ENCODE measurements around the gene TOMM40. TPM values are rescaled to one million over a fixed set of nuclear protein-coding genes. Genes with fewer than 3 reads are reported as not detected.

The TOMM40 gene
- total and polyA plus RNA-seq, 2 experiments from 2014 or later, result 52.9 to 54.6 TPM

- no peaks in the 10 kb centered on the region for H3K9me2 ChIP-seq (ENCODE audit: insufficient read depth)
- no peak overlapping the region for H3K4me3 ChIP-seq
- no peak overlapping the region for H3K9ac ChIP-seq
- no peak for DNase-seq
- no peak overlapping the region for H3K27ac ChIP-seq
- no peaks in the 10 kb centered on the region for H3K9me3 ChIP-seq (ENCODE audit: low read depth)
- H4K20me1 ChIP-seq (ENCODE audit: insufficient read depth), result no peaks in the 10 kb centered on the region
- in situ Hi-C loops (cut with MboI), result no loop called here
- H3F3A ChIP-seq (ENCODE audit: insufficient read depth), result no peaks in the 10 kb centered on the region
- no peaks in the 10 kb centered on the region for H3K36me3 ChIP-seq (ENCODE audit: low read depth)
- TF ChIP-seq EZH2 (IDR thresholded peaks at IDR 0.05; ENCODE audit: insufficient read depth, poor library complexity, severe bottlenecking) (no peak), EZH2phosphoT487 (IDR thresholded peaks at IDR 0.05; ENCODE audit: insufficient read depth, low read depth) (no peak)
- WGBS, 2 experiments (ENCODE audit: low coverage in 1 of 2, low lambda C conversion rate in 2 of 2, missing lambda C conversion rate in 2 of 2), result 83 to 89% methylated on average over 4 of the region's 4 CpGs
- no peaks in the 10 kb centered on the region for H3K79me2 ChIP-seq (ENCODE audit: insufficient read depth)
- no peaks in the 10 kb centered on the region for H3K27me3 ChIP-seq (replicated peaks; ENCODE audit: insufficient read depth)
- peaks cover 3% of the 10 kb centered on the region; the same call in 1 of the 2 replicates for H3K4me1 ChIP-seq (ENCODE audit: insufficient read depth)
- no peak overlapping the region for H3K4me2 ChIP-seq (ENCODE audit: unreplicated experiment)
- no peak overlapping the region for H2AFZ ChIP-seq
These were observed 40.5 kb downstream of the TOMM40 start for GRCh38 chr19:44931541-44931940.

GRCh38 chr19:44939668-44940067 is 48.6 kb downstream of the TOMM40 start:
- H3K27me3 ChIP-seq (replicated peaks; ENCODE audit: insufficient read depth), result no peaks in the 10 kb centered on the region
- in situ Hi-C loops (cut with MboI), result no loop called here
- no peak overlapping the region for H3K4me2 ChIP-seq (ENCODE audit: unreplicated experiment)
- H3K9ac ChIP-seq, result no peak overlapping the region
- no peaks in the 10 kb centered on the region for H4K20me1 ChIP-seq (ENCODE audit: insufficient read depth)
- H3K79me2 ChIP-seq (ENCODE audit: insufficient read depth), result no peaks in the 10 kb centered on the region
- no peak overlapping the region for H3K4me3 ChIP-seq
- no peak overlapping the region for H3K27ac ChIP-seq
- no peak overlapping the region for H2AFZ ChIP-seq
- peaks cover 5% of the 10 kb centered on the region; the same call in 1 of the 2 replicates for H3K4me1 ChIP-seq (ENCODE audit: insufficient read depth)
- DNase-seq, result no peak
- TF ChIP-seq EZH2phosphoT487 (IDR thresholded peaks at IDR 0.05; ENCODE audit: insufficient read depth, low read depth) (no peak), EZH2 (IDR thresholded peaks at IDR 0.05; ENCODE audit: insufficient read depth, poor library complexity, severe bottlenecking) (no peak)
- H3F3A ChIP-seq (ENCODE audit: insufficient read depth), result no peaks in the 10 kb centered on the region
- no peaks in the 10 kb centered on the region for H3K9me3 ChIP-seq (ENCODE audit: low read depth)
- 72 to 73% methylated on average over 5 of the region's 5 CpGs for WGBS, 2 experiments (ENCODE audit: low coverage in 1 of 2, low lambda C conversion rate in 2 of 2, missing lambda C conversion rate in 2 of 2)
- H3K9me2 ChIP-seq (ENCODE audit: insufficient read depth), result no peaks in the 10 kb centered on the region
- H3K36me3 ChIP-seq (ENCODE audit: low read depth), result no peaks in the 10 kb centered on the region

DNA sequence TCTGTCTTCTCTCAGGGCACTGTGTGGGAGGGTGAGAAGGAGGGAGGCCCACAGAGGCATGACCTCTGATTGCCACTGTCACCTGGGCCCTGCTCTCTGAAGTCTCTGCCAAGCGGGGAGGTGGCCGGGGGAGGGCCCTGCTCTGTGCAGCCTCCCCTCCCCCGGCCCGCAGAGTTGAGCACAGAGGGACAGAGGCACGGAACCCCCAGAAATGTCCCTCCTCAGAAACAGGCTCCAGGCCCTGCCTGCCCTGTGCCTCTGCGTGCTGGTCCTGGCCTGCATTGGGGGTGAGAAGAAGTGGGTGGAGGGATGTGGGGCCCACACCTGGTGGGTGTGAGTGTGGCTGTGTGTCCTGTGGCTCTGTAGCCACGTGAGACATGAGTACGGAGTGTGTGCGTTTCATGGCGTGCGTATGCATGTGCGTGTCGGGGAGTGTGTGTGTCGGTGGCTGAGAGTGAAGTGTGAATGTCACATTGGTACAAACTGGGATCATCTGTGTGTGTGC is 51.1 kb downstream of the TOMM40 start, which contains the start of gene APOC4:
TSS of gene APOC4 (plus strand) at position 171 of the 505 bp plus-strand sequence. CDS start at position 212, 41 bp downstream.
- Histone ChIP-seq H3K4me1 (ENCODE audit: insufficient read depth) (peaks cover 5% of the 10 kb centered on the region; the same call in 1 of the 2 replicates), H3K4me3 (no peak within 1 kb of the TSS), H3K9me3 (ENCODE audit: low read depth) (no peaks in the 10 kb centered on the region), H3K79me2 (ENCODE audit: insufficient read depth) (no peaks in the 10 kb centered on the region), H3K27ac (no peak within 1 kb of the TSS), H3K4me2 (ENCODE audit: unreplicated experiment) (no peak within 1 kb of the TSS), H3K27me3 (replicated peaks; ENCODE audit: insufficient read depth) (no peaks in the 10 kb centered on the region), H2AFZ (no peak within 1 kb of the TSS), H3K9me2 (ENCODE audit: insufficient read depth) (no peaks in the 10 kb centered on the region), H3F3A (ENCODE audit: insufficient read depth) (no peaks in the 10 kb centered on the region), H4K20me1 (ENCODE audit: insufficient read depth) (no peaks in the 10 kb centered on the region), H3K36me3 (ENCODE audit: low read depth) (no peaks in the 10 kb centered on the region), H3K9ac (no peak within 1 kb of the TSS)
- in situ Hi-C loops (cut with MboI), result no loop called here
- TF ChIP-seq EZH2phosphoT487 (IDR thresholded peaks at IDR 0.05; ENCODE audit: insufficient read depth, low read depth) (no peak), EZH2 (IDR thresholded peaks at IDR 0.05; ENCODE audit: insufficient read depth, poor library complexity, severe bottlenecking) (no peak)
- WGBS, 2 experiments (ENCODE audit: low coverage in 1 of 2, low lambda C conversion rate in 2 of 2, missing lambda C conversion rate in 2 of 2), result 76 to 83% methylated on average over 11 to 14 of the region's 14 CpGs
- no peak for DNase-seq

DNA sequence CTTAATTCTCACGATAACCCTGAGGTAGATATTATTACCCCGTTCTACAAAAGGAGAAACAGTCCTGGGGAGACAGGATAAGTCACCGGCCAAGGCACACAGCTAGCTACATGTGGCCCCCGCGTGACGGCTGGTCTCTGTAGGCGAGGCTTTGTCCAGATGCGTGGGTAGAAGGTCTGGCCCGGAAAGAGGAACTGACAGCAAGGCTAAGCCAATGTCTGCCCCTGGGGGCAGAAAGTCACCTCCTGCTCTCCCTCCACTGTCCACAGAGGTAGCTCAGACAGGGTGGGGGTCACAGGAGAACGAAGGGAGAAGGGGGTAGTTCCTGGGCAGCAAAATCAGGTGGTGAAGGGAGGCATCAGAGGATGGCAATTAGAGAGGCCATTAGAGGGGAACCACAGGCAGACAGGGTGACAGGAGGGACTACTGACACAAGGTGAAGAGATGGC is 52.8 kb downstream of the TOMM40 start:
- Histone ChIP-seq H3F3A (ENCODE audit: insufficient read depth) (no peaks in the 10 kb centered on the region), H3K4me1 (ENCODE audit: insufficient read depth) (peaks cover 5% of the 10 kb centered on the region; the same call in 1 of the 2 replicates), H3K9me3 (ENCODE audit: low read depth) (no peaks in the 10 kb centered on the region), H3K36me3 (ENCODE audit: low read depth) (no peaks in the 10 kb centered on the region), H3K79me2 (ENCODE audit: insufficient read depth) (no peaks in the 10 kb centered on the region), H3K9ac (no peak overlapping the region), H2AFZ (no peak overlapping the region), H3K4me2 (ENCODE audit: unreplicated experiment) (no peak overlapping the region), H4K20me1 (ENCODE audit: insufficient read depth) (no peaks in the 10 kb centered on the region), H3K9me2 (ENCODE audit: insufficient read depth) (no peaks in the 10 kb centered on the region), H3K27me3 (replicated peaks; ENCODE audit: insufficient read depth) (no peaks in the 10 kb centered on the region), H3K4me3 (no peak overlapping the region), H3K27ac (no peak overlapping the region)
- no peak for TF ChIP-seq EZH2 (IDR thresholded peaks at IDR 0.05; ENCODE audit: insufficient read depth, poor library complexity, severe bottlenecking)
- no peak for TF ChIP-seq EZH2phosphoT487 (IDR thresholded peaks at IDR 0.05; ENCODE audit: insufficient read depth, low read depth)
- WGBS, 2 experiments (ENCODE audit: low coverage in 1 of 2, low lambda C conversion rate in 2 of 2, missing lambda C conversion rate in 2 of 2), result 44 to 53% methylated on average over 10 of the region's 10 CpGs
- in situ Hi-C loops (cut with MboI), result no loop called here
- DNase-seq, result peak; percentile 69

All from GM23248 (cell line).